GM23248 (cell line): Measurements from ENCODE around the gene ZDHHC9. TPM values are rescaled to one million over a fixed set of nuclear protein-coding genes. Genes with fewer than 3 reads are reported as not detected.

Source experiments
- DNase-seq: peaks from one replicate; pipeline ENCODE4 v3.0.0-alpha.2; 2015
- H2AFZ ChIP-seq: fragments of 200-600 bp; sonication (generic); 2 replicates; pipeline ENCODE4 v1.6.1; 2016; ENCODE audit warnings: antibody characterized with exemption
- H3F3A ChIP-seq: fragments of 200-600 bp; sonication (generic); 2 replicates; pipeline ENCODE4 v1.6.1; 2016; ENCODE audit warnings: mild to moderate bottlenecking, antibody characterized with exemption, mixed run types; ENCODE audit not compliant: insufficient read depth
- H3K27ac ChIP-seq: fragments of 200-600 bp; sonication (generic); 2 replicates; pipeline ENCODE4 v1.5.1; 2016; ENCODE audit warnings: mild to moderate bottlenecking
- H3K27me3 ChIP-seq: fragments of 200-600 bp; sonication (generic); replicated peaks from 2 replicates; pipeline ENCODE4 v1.6.1; 2016; ENCODE audit warnings: mild to moderate bottlenecking; ENCODE audit not compliant: insufficient read depth
- H3K36me3 ChIP-seq: fragments of 200-600 bp; sonication (generic); 2 replicates; pipeline ENCODE4 v1.6.1; 2016; ENCODE audit warnings: low read depth, mild to moderate bottlenecking
- H3K4me1 ChIP-seq: fragments of 200-600 bp; sonication (generic); 2 replicates; pipeline ENCODE4 v1.6.1; 2016; ENCODE audit warnings: mild to moderate bottlenecking; ENCODE audit not compliant: insufficient read depth
- H3K4me2 ChIP-seq: fragments of 200-600 bp; sonication (generic); one replicate; pipeline ENCODE4 v1.6.1; 2016; ENCODE audit warnings: mild to moderate bottlenecking; ENCODE audit not compliant: unreplicated experiment
- H3K4me3 ChIP-seq: fragments of 200-600 bp; sonication (generic); 2 replicates; pipeline ENCODE4 v1.5.1; 2016; ENCODE audit warnings: mild to moderate bottlenecking
- H3K79me2 ChIP-seq: fragments of 200-600 bp; sonication (generic); 2 replicates; pipeline ENCODE4 v1.6.1; 2016; ENCODE audit warnings: mild to moderate bottlenecking; ENCODE audit not compliant: insufficient read depth
- H3K9ac ChIP-seq: fragments of 200-600 bp; sonication (generic); 2 replicates; pipeline ENCODE4 v1.6.1; 2016; ENCODE audit warnings: mild to moderate bottlenecking
- H3K9me2 ChIP-seq: fragments of 200-600 bp; sonication (generic); 2 replicates; pipeline ENCODE4 v1.6.1; 2016; ENCODE audit warnings: mixed run types, mild to moderate bottlenecking, moderate library complexity; ENCODE audit not compliant: insufficient read depth
- H3K9me3 ChIP-seq: fragments of 200-600 bp; sonication (generic); one replicate; pipeline ENCODE4 v1.6.1; 2017; ENCODE audit warnings: low read depth
- H4K20me1 ChIP-seq: fragments of 200-600 bp; sonication (generic); 2 replicates; pipeline ENCODE4 v1.6.0; 2016; ENCODE audit not compliant: insufficient read depth
- EZH2 ChIP-seq: fragments of 200-600 bp; sonication (generic); IDR thresholded peaks from 2 replicates; pipeline ENCODE4 v1.6.1; 2018; ENCODE audit warnings: antibody characterized with exemption, mild to moderate bottlenecking; ENCODE audit not compliant: insufficient read depth, poor library complexity, severe bottlenecking
- EZH2phosphoT487 ChIP-seq: fragments of 200-600 bp; sonication (generic); IDR thresholded peaks from 2 replicates; pipeline ENCODE4 v1.6.1; 2018; ENCODE audit warnings: antibody characterized with exemption, moderate library complexity, mild to moderate bottlenecking, low read depth; ENCODE audit not compliant: insufficient read depth
- WGBS, 2 experiments: methylation state at CpG; one replicate each; pipeline ENCODE4 v1.1.6; 2015 to 2017; ENCODE audit warnings: low lambda C conversion rate in 2 of 2, low coverage in 1 of 2; ENCODE audit errors: missing lambda C conversion rate in 2 of 2; 5-methylcytosine and 5-hydroxymethylcytosine counted together
- in situ Hi-C: fragments of 300-500 bp; cut with MboI; formaldehyde crosslinking; loops from 2 replicates; pipeline ENCODE4 v1.15.0; 2020
- polyA plus RNA-seq: library from polyadenylated mRNA; unstranded; fragments of >200 nt; fragmentation: Nextera tagmentation; extraction: Ambion mirVana; gene quantifications from 2 replicates; pipeline ENCODE4 v1.2.1, GENCODE V29; 2016
- total RNA-seq: library from RNA; depleted of rRNA; stranded (reverse); fragments of >200 nt; shearing (Covaris generic); gene quantifications from 2 replicates; pipeline ENCODE4 v1.2.3, GENCODE V29; 2014

The ZDHHC9 gene
- total and polyA plus RNA-seq, 2 experiments from 2014 or later = 27.5 to 54.4 TPM

DNA sequence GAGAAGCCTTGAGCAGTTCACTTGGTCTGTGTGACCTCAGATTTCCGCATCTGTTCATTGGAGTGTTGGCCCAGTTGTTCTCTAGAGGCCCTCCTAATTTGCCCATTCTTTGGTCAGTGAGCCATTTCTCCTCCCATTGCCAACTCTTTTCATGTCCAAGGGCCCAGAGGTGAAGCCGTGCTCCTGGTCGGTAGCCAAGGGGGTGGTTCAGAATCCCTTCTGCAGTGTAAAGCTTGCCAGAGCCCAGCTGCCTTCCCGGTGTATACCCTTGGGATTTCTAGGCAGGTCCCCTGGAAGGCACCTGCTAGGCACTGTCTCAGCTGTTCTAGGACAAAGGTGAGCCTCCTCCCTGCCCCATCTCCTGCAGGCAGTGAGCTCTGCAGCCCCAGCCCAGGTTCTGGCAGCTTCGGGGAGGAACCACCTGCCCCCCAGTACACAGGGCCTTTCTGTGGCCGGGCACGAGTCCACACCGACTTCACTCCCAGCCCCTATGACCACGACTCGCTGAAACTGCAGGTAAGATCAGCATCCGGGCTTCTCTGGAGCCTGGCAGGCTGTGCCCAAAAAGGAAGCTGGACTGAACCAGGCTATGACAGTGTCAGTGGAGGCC lies 51.6 kb downstream of the ZDHHC9 start:
- no peak overlapping the region for H3K9ac ChIP-seq
- no peak for DNase-seq
- no peaks in the 10 kb centered on the region for H3K4me1 ChIP-seq
- TF ChIP-seq EZH2phosphoT487 (no peak), EZH2 (no peak)
- in situ Hi-C loops = no loop called here
- H3K27ac ChIP-seq = no peak overlapping the region
- WGBS, 2 experiments = 74 to 77% methylated on average over 8 to 10 of the region's 11 CpGs
- H3F3A ChIP-seq = no peaks in the 10 kb centered on the region
- no peak overlapping the region for H2AFZ ChIP-seq
- H3K4me3 ChIP-seq = no peak overlapping the region
- no peaks in the 10 kb centered on the region for H3K9me2 ChIP-seq
- H3K27me3 ChIP-seq = no peaks in the 10 kb centered on the region
- no peaks in the 10 kb centered on the region for H3K36me3 ChIP-seq
- no peaks in the 10 kb centered on the region for H3K79me2 ChIP-seq
- no peaks in the 10 kb centered on the region for H4K20me1 ChIP-seq
- H3K9me3 ChIP-seq = no peaks in the 10 kb centered on the region
- no peak overlapping the region for H3K4me2 ChIP-seq

DNA sequence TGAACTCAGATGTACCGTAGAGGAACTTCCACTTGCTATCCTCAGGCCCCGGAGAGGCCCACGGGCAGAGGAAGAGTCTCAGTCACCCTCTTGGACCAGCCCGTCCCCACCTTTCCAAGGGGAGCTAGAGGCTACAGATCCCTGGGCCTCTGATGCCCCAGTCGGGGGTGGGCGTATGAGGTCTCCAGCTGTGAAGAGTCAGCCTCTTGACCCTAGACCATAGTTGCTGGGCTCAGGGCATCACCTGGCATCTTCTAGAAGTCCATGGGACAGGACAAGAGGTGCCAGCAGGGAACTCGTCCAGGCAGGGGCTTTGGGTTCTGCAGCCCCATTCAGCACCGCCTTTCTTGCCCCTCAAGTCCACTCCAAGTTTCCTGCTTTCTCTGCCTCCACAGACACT lies 52.4 kb downstream of the ZDHHC9 start:
- H3K9me3 ChIP-seq = no peaks in the 10 kb centered on the region
- H3K4me3 ChIP-seq = no peak overlapping the region
- H3K9me2 ChIP-seq = no peaks in the 10 kb centered on the region
- in situ Hi-C loops = no loop called here
- H3K4me2 ChIP-seq = no peak overlapping the region
- no peak overlapping the region for H2AFZ ChIP-seq
- H4K20me1 ChIP-seq = no peaks in the 10 kb centered on the region
- H3K36me3 ChIP-seq = no peaks in the 10 kb centered on the region
- no peaks in the 10 kb centered on the region for H3K4me1 ChIP-seq
- H3K27me3 ChIP-seq = no peaks in the 10 kb centered on the region
- TF ChIP-seq EZH2 = no peak
- TF ChIP-seq EZH2phosphoT487 = no peak
- H3F3A ChIP-seq = no peaks in the 10 kb centered on the region
- WGBS, 2 experiments = 79 to 83% methylated on average over 6 to 8 of the region's 8 CpGs
- no peaks in the 10 kb centered on the region for H3K79me2 ChIP-seq
- H3K9ac ChIP-seq = no peak overlapping the region
- no peak for DNase-seq
- H3K27ac ChIP-seq = no peak overlapping the region

DNA sequence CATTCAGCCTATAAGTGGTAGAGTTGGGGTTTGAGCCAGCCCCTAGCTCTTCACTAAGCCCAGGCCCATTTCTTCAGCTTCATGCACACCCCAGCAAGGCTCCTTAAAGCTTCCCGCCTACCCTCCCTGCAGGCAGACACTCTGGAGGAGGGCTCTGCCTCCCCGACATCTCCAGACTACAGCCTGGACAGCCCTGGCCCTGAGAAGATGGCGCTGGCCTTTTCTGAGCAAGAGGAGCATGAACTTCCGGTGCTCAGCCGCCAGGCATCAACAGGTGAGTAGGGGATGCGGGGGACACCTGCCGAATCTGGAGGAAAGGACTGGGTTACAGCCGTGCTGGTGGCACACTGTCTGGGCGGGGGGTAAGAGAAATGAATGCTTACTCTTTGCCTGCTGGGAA lies 52.9 kb downstream of the ZDHHC9 start:
- no peaks in the 10 kb centered on the region for H4K20me1 ChIP-seq
- no peak overlapping the region for H3K27ac ChIP-seq
- TF ChIP-seq EZH2 = no peak
- TF ChIP-seq EZH2phosphoT487 = no peak
- H3K9ac ChIP-seq = no peak overlapping the region
- H3K9me3 ChIP-seq = no peaks in the 10 kb centered on the region
- no peak for DNase-seq
- H3K9me2 ChIP-seq = no peaks in the 10 kb centered on the region
- H3F3A ChIP-seq = no peaks in the 10 kb centered on the region
- no peaks in the 10 kb centered on the region for H3K79me2 ChIP-seq
- no peak overlapping the region for H3K4me2 ChIP-seq
- WGBS, 2 experiments = 63 to 85% methylated on average over 6 of the region's 9 CpGs
- H3K4me3 ChIP-seq = no peak overlapping the region
- in situ Hi-C loops = no loop called here
- no peaks in the 10 kb centered on the region for H3K4me1 ChIP-seq
- no peaks in the 10 kb centered on the region for H3K36me3 ChIP-seq
- H3K27me3 ChIP-seq = no peaks in the 10 kb centered on the region
- H2AFZ ChIP-seq = no peak overlapping the region

DNA sequence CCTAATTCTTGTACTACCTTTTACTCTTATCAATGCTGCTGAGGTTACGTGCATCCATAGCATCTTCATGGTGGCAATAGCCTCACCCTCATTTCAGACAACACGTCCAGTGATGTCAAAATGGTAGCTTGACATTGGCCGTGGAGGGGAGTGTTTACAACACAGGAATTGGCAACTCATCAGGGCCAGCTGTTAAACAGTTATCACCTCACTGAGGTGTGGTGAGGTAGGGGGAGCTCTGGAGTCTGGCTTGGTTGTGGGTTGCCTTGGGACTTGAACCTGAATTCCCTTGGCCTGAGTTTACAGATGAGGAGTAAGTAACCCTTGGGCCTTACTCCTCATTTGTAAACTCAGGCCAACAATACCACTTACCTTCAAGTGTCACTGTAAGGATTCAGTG lies 53.5 kb downstream of the ZDHHC9 start:
- Histone ChIP-seq H3K4me2 (no peak overlapping the region), H3F3A (no peaks in the 10 kb centered on the region), H3K36me3 (no peaks in the 10 kb centered on the region), H3K9me3 (no peaks in the 10 kb centered on the region), H4K20me1 (no peaks in the 10 kb centered on the region), H3K27ac (no peak overlapping the region), H3K9me2 (no peaks in the 10 kb centered on the region), H3K4me3 (no peak overlapping the region), H3K9ac (no peak overlapping the region), H3K27me3 (no peaks in the 10 kb centered on the region), H3K4me1 (no peaks in the 10 kb centered on the region), H2AFZ (no peak overlapping the region), H3K79me2 (no peaks in the 10 kb centered on the region)
- in situ Hi-C loops = no loop called here
- no peak for DNase-seq
- 51 to 52% methylated on average over 3 of the region's 3 CpGs for WGBS, 2 experiments
- TF ChIP-seq EZH2phosphoT487 (no peak), EZH2 (no peak)

DNA sequence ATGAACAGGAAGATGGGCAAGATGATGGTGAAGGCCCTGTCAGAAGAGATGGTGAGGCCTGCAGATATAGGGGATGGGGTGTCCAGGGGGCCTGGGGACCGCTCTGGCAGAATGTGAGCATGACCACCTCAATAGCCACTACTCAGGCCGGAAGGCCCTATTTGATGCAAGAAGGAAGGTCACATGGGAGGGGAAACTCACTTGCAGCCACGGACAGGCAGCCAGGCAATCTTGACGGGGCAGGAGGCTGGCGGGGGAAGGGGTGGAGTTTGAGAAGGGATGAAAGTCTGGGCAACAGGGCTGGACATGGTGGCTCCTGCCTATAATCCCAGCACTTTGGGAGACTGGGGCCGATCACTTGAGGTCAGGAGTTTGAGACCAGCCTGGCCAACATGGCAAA lies 55.2 kb downstream of the ZDHHC9 start:
- no peak overlapping the region for H3K4me2 ChIP-seq
- DNase-seq = no peak
- in situ Hi-C loops = no loop called here

More for the DNA sequence above, 55.2 kb downstream of the ZDHHC9 start:
- Histone ChIP-seq H3K4me1 (no peaks in the 10 kb centered on the region), H3K9me3 (no peaks in the 10 kb centered on the region), H3K79me2 (no peaks in the 10 kb centered on the region), H3K27me3 (no peaks in the 10 kb centered on the region), H3F3A (no peaks in the 10 kb centered on the region), H2AFZ (no peak overlapping the region), H3K36me3 (no peaks in the 10 kb centered on the region), H4K20me1 (no peaks in the 10 kb centered on the region), H3K27ac (no peak overlapping the region), H3K9ac (no peak overlapping the region), H3K4me3 (no peak overlapping the region), H3K9me2 (no peaks in the 10 kb centered on the region)
- WGBS, 2 experiments = 91% methylated on average over 5 of the region's 6 CpGs; no CpG with 5 or more reads in 1 of the 2 experiments
- TF ChIP-seq EZH2 = no peak
- TF ChIP-seq EZH2phosphoT487 = no peak
